CD4-positive, alpha-beta T cell (primary cell): Measurements from ENCODE around the gene ZNF280B. TPM values are rescaled to one million over a fixed set of nuclear protein-coding genes. Genes with fewer than 3 reads are reported as not detected.

Experiments used
- ATAC-seq: fragments of 200-7000 bp; cut with Tn5 transposase; one replicate; pipeline ENCODE4 v1.10.0; 2022; ENCODE audit warnings: mild to moderate bottlenecking; ENCODE audit not compliant: poor library complexity
- CTCF ChIA-PET: fragments of 350-600 bp; sonication (Branson Sonifier 250); formaldehyde crosslinking; loops from one replicate; lab custom pipeline; 2021; ENCODE audit warnings: antibody characterized with exemption, inconsistent platforms; lab: Charles Lee
- POLR2A ChIA-PET: fragments of 350-600 bp; sonication (Branson Sonifier 250); formaldehyde crosslinking; loops from one replicate; lab custom pipeline; 2021; ENCODE audit warnings: antibody characterized with exemption, inconsistent platforms; lab: Charles Lee
- DNase-seq, 14 experiments: peaks; one replicate each; pipeline ENCODE4 v3.0.0-alpha.2; 2013 to 2020; ENCODE audit warnings: mixed read lengths in 2 of 14
- H3K27ac ChIP-seq, 2 donors: one replicate each; pipeline versions ENCODE4 v1.5.1 to v1.7.0; 2013; ENCODE audit warnings: low read length in 2 of 2, low read depth in 1 of 2, mild to moderate bottlenecking in 1 of 2
- H3K27me3 ChIP-seq, 2 experiments: 1 replicate in 1 of 2; 2 replicates in 1 of 2; pipeline versions ENCODE4 v1.6.1 to v1.7.0; 2013; ENCODE audit warnings: low read length in 2 of 2, control low read depth in 1 of 2, mild to moderate bottlenecking in 1 of 2, moderate library complexity in 1 of 2; ENCODE audit not compliant: insufficient read depth in 2 of 2, control insufficient read depth in 1 of 2
- H3K36me3 ChIP-seq: one replicate; pipeline ENCODE4 v1.6.1; 2013; ENCODE audit warnings: low read length, control low read depth; ENCODE audit not compliant: insufficient read depth
- H3K4me1 ChIP-seq: one replicate; pipeline ENCODE4 v1.6.1; 2013; ENCODE audit warnings: low read length, control low read depth; ENCODE audit not compliant: insufficient read depth
- H3K4me3 ChIP-seq: one replicate; pipeline ENCODE4 v1.5.1; 2013; ENCODE audit warnings: mild to moderate bottlenecking, low read length, moderate library complexity
- H3K9me3 ChIP-seq, 2 experiments: 1 replicate in 1 of 2; 2 replicates in 1 of 2; pipeline versions ENCODE4 v1.6.1 to v1.7.0; 2013; ENCODE audit warnings: low read length in 2 of 2, mild to moderate bottlenecking in 2 of 2, control low read depth in 1 of 2, moderate library complexity in 1 of 2; ENCODE audit not compliant: control insufficient read depth in 1 of 2, insufficient read depth in 1 of 2
- H3K27ac Mint-ChIP-seq: one replicate; pipeline ENCODE4 v1.8.0; 2020; ENCODE audit warnings: mixed read lengths
- H3K27me3 Mint-ChIP-seq: one replicate; pipeline ENCODE4 v1.8.0; 2021; ENCODE audit warnings: mixed read lengths
- H3K36me3 Mint-ChIP-seq: one replicate; pipeline ENCODE4 v1.8.0; 2021; ENCODE audit warnings: low read depth, mixed read lengths
- H3K4me1 Mint-ChIP-seq: one replicate; pipeline ENCODE4 v1.8.0; 2021; ENCODE audit warnings: low read depth, mixed read lengths
- H3K4me3 Mint-ChIP-seq: one replicate; pipeline ENCODE4 v1.8.0; 2020; ENCODE audit warnings: mild to moderate bottlenecking, mixed read lengths
- H3K9me3 Mint-ChIP-seq: one replicate; pipeline ENCODE4 v1.8.0; 2020; ENCODE audit warnings: mixed read lengths
- CTCF ChIP-seq: fragments of 200-600 bp; IDR thresholded peaks from one replicate; pipeline ENCODE4 v1.8.0; 2022; ENCODE audit warnings: antibody characterized with exemption, mild to moderate bottlenecking
- intact Hi-C, 2 experiments: fragments of 100-400 bp; cut with DNase I in 1 of 2; cut with micrococcal nuclease in 1 of 2; formaldehyde crosslinking; loops; one replicate each; pipeline versions ENCODE4 v1.15.1 to v1.9.0; 2023 to 2025; cut with DNase I, micrococcal nuclease
- total RNA-seq, 174 experiments: library from RNA in 2 of 174; stranded (reverse) in 2 of 174; gene quantifications; one replicate each; pipeline ENCODE4 v1.2.3 and lab custom pipeline; 2021 to 2026

ZNF280B gene
- total RNA-seq, 2 experiments from 2014 or later: 1.0 to 1.2 TPM

- no peak for TF ChIP-seq CTCF
- intact Hi-C loops: loop anchor here (10.0 kb wide), 3 partner anchors 118 to 488 kb away; no protein-coding TSS in a partner anchor
- peaks cover 17 to 19% of the 10 kb centered on the region in 2 experiments for H3K27me3 ChIP-seq
- H3K4me1 Mint-ChIP-seq: no peaks in the 10 kb centered on the region
- no peak for DNase-seq
- no peaks in the 10 kb centered on the region for H3K4me1 ChIP-seq
- H3K9me3 Mint-ChIP-seq: peaks cover 13% of the 10 kb centered on the region
- peaks cover 4 to 12% of the 10 kb centered on the region in 2 experiments for H3K9me3 ChIP-seq
- no peak overlapping the region for H3K27ac Mint-ChIP-seq
- H3K36me3 Mint-ChIP-seq: no peaks in the 10 kb centered on the region
- no peak overlapping the region for H3K27ac ChIP-seq
- ChIA-PET CTCF (no interaction called here), POLR2A (no interaction called here)
- no peak for ATAC-seq
- no peak overlapping the region for H3K4me3 ChIP-seq
- peaks cover 66% of the 10 kb centered on the region for H3K27me3 Mint-ChIP-seq
- H3K4me3 Mint-ChIP-seq: no peak overlapping the region
- no peaks in the 10 kb centered on the region for H3K36me3 ChIP-seq
Observed at GRCh38 chr22:22467112-22467511, 41.4 kb downstream of the ZNF280B start.

GRCh38 chr22:22465782-22466181, 42.8 kb downstream of the ZNF280B start:
- CTCF ChIA-PET: no interaction called here
- POLR2A ChIA-PET: no interaction called here
- H3K36me3 ChIP-seq: no peaks in the 10 kb centered on the region
- peaks cover under 1% of the 10 kb centered on the region for H3K36me3 Mint-ChIP-seq
- intact Hi-C loops: loop anchor here (10.0 kb wide), 3 partner anchors 119 to 489 kb away; no protein-coding TSS in a partner anchor
- H3K4me1 ChIP-seq: no peaks in the 10 kb centered on the region
- no peak for ATAC-seq
- peaks cover 4 to 7% of the 10 kb centered on the region in 2 experiments for H3K9me3 ChIP-seq
- peaks cover 71% of the 10 kb centered on the region for H3K27me3 Mint-ChIP-seq
- no peak overlapping the region for H3K4me3 Mint-ChIP-seq
- H3K27me3 ChIP-seq: peaks cover 17 to 19% of the 10 kb centered on the region in 2 experiments
- H3K4me1 Mint-ChIP-seq: no peaks in the 10 kb centered on the region
- H3K27ac Mint-ChIP-seq: no peak overlapping the region
- TF ChIP-seq CTCF: no peak
- peaks cover 13% of the 10 kb centered on the region for H3K9me3 Mint-ChIP-seq
- no peak overlapping the region for H3K27ac ChIP-seq
- no peak overlapping the region for H3K4me3 ChIP-seq
- DNase-seq: no peak

- H3K4me1 Mint-ChIP-seq: no peaks in the 10 kb centered on the region
- peaks cover 75% of the 10 kb centered on the region for H3K27me3 Mint-ChIP-seq
- POLR2A ChIA-PET: no interaction called here
- peaks cover 4 to 6% of the 10 kb centered on the region in 2 experiments for H3K9me3 ChIP-seq
- H3K9me3 Mint-ChIP-seq: peaks cover 13% of the 10 kb centered on the region
- H3K36me3 ChIP-seq: no peaks in the 10 kb centered on the region
- peaks cover 4% of the 10 kb centered on the region for H3K36me3 Mint-ChIP-seq
- H3K27me3 ChIP-seq: peaks cover 17 to 19% of the 10 kb centered on the region in 2 experiments
- no peak overlapping the region for H3K27ac ChIP-seq
- H3K27ac Mint-ChIP-seq: no peak overlapping the region
- no peak overlapping the region for H3K4me3 Mint-ChIP-seq
- CTCF ChIA-PET: no interaction called here
- no peak for ATAC-seq
- no peaks in the 10 kb centered on the region for H3K4me1 ChIP-seq
- intact Hi-C loops: loop anchor here (10.0 kb wide), 3 partner anchors 120 to 490 kb away; no protein-coding TSS in a partner anchor
- TF ChIP-seq CTCF: no peak
- DNase-seq: no peak
- H3K4me3 ChIP-seq: no peak overlapping the region
Observed at GRCh38 chr22:22465094-22465602, 43.4 kb downstream of the ZNF280B start.
